CD8-positive, alpha-beta memory T cell (primary cell): ENCODE data around the gene PLEK. TPM values are rescaled to one million over a fixed set of nuclear protein-coding genes. Genes with fewer than 3 reads are reported as not detected.
"Not testable (repeated sequence)": the region's sequence is repeated elsewhere in the genome, so short reads cannot be mapped to it uniquely, and the experiment has no call there.

Experiments used
- CTCF ChIA-PET: fragments of 350-600 bp; sonication (Branson Sonifier 250); formaldehyde crosslinking; loops from one replicate; lab custom pipeline; 2021; ENCODE audit warnings: antibody characterized with exemption; lab: Charles Lee
- POLR2A ChIA-PET: fragments of 350-600 bp; sonication (Branson Sonifier 250); formaldehyde crosslinking; loops from one replicate; lab custom pipeline; 2021; ENCODE audit warnings: antibody characterized with exemption; lab: Charles Lee
- DNase-seq, 5 donors: peaks; one replicate each; pipeline versions ENCODE4 v3.0.0 to v3.0.0-alpha.2; 2020 to 2022; ENCODE audit warnings: mixed read lengths in 1 of 5
- H3K27ac ChIP-seq: one replicate; pipeline ENCODE4 v1.7.0; 2013; ENCODE audit warnings: low read depth, mild to moderate bottlenecking, low read length, moderate library complexity
- H3K27me3 ChIP-seq: 2 replicates; pipeline ENCODE4 v1.7.0; 2013; ENCODE audit warnings: low read length, mild to moderate bottlenecking; ENCODE audit not compliant: insufficient read depth, poor library complexity, severe bottlenecking
- H3K36me3 ChIP-seq: 2 replicates; pipeline ENCODE4 v1.7.0; 2013; ENCODE audit warnings: mild to moderate bottlenecking, low read length, moderate library complexity; ENCODE audit not compliant: insufficient read depth
- H3K4me1 ChIP-seq: 2 replicates; pipeline ENCODE4 v1.7.0; 2013; ENCODE audit warnings: mild to moderate bottlenecking, low read length, moderate library complexity; ENCODE audit not compliant: insufficient read depth
- H3K4me3 ChIP-seq: 2 replicates; pipeline ENCODE4 v1.7.0; 2013; ENCODE audit warnings: mild to moderate bottlenecking, low read length
- H3K9me3 ChIP-seq: 2 replicates; pipeline ENCODE4 v1.7.0; 2013; ENCODE audit warnings: mild to moderate bottlenecking, low read length
- H3K27ac Mint-ChIP-seq, 8 donors: one replicate each; pipeline ENCODE4 v1.8.0; 2020 to 2021; ENCODE audit warnings: mixed read lengths in 8 of 8, mild to moderate bottlenecking in 6 of 8, inconsistent platforms in 3 of 8, moderate library complexity in 3 of 8
- H3K27me3 Mint-ChIP-seq, 2 donors: one replicate each; pipeline ENCODE4 v1.8.0; 2020 to 2021; ENCODE audit warnings: mixed read lengths in 2 of 2, mild to moderate bottlenecking in 1 of 2, moderate library complexity in 1 of 2
- H3K36me3 Mint-ChIP-seq, 3 donors: one replicate each; pipeline ENCODE4 v1.8.0; 2020 to 2021; ENCODE audit warnings: mixed read lengths in 3 of 3, inconsistent platforms in 1 of 3, mild to moderate bottlenecking in 1 of 3
- H3K4me1 Mint-ChIP-seq, 3 donors: one replicate each; pipeline ENCODE4 v1.8.0; 2020 to 2021; ENCODE audit warnings: mixed read lengths in 3 of 3, inconsistent platforms in 1 of 3, mild to moderate bottlenecking in 1 of 3
- H3K4me3 Mint-ChIP-seq, 7 donors: one replicate each; pipeline ENCODE4 v1.8.0; 2020 to 2021; ENCODE audit warnings: mixed read lengths in 7 of 7, mild to moderate bottlenecking in 6 of 7, moderate library complexity in 4 of 7, inconsistent platforms in 2 of 7
- H3K9me3 Mint-ChIP-seq, 5 donors: one replicate each; pipeline ENCODE4 v1.8.0; 2020 to 2022; ENCODE audit warnings: mixed read lengths in 5 of 5, mild to moderate bottlenecking in 3 of 5, moderate library complexity in 2 of 5, inconsistent platforms in 1 of 5
- polyA plus RNA-seq: library from polyadenylated mRNA; unstranded; fragments of 300-500 nt; fragmentation: Illumina TruSeq; gene quantifications from one replicate; pipeline ENCODE4 v1.2.3, GENCODE V29; 2021
- total RNA-seq, 2 experiments: library from RNA; stranded (reverse); gene quantifications; one replicate each; pipeline ENCODE4 v1.2.3, GENCODE V29; 2021

The PLEK gene
- total and polyA plus RNA-seq, 3 experiments from 2014 or later, result 21.3 to 135 (median 23.0) TPM

- H3K4me3 Mint-ChIP-seq, result no peak overlapping the region
- peaks cover 0 to 2% (median 0%) of the 10 kb centered on the region in 3 donors for H3K36me3 Mint-ChIP-seq
- H3K27ac ChIP-seq, result no peak overlapping the region
- no peaks in the 10 kb centered on the region for H3K9me3 ChIP-seq
- no peak for DNase-seq
- H3K27me3 ChIP-seq, result no peaks in the 10 kb centered on the region
- no peak overlapping the region for H3K27ac Mint-ChIP-seq
- CTCF ChIA-PET, result interaction anchor here (1.5 kb wide), 1 partner anchor 13 kb away, joined by 4 read pairs; no protein-coding TSS in a partner anchor
- H3K27me3 Mint-ChIP-seq, result peaks cover 0 to 2% of the 10 kb centered on the region in 2 donors
- no peak overlapping the region for H3K4me3 ChIP-seq
- POLR2A ChIA-PET, result no interaction called here
- H3K4me1 Mint-ChIP-seq, result peaks cover 24 to 53% (median 42%) of the 10 kb centered on the region in 3 donors
- no peaks in the 10 kb centered on the region for H3K9me3 Mint-ChIP-seq
- peaks cover 3% of the 10 kb centered on the region for H3K4me1 ChIP-seq
- no peaks in the 10 kb centered on the region for H3K36me3 ChIP-seq
These were observed 70.5 kb downstream of the PLEK start for GRCh38 chr2:68435615-68436014.

GRCh38 chr2:68436270-68436669 lies 71.2 kb downstream of the PLEK start:
- Mint-ChIP-seq H3K9me3 (no peaks in the 10 kb centered on the region), H3K27ac (peak overlapping the region in 4 of 8 donors; percentile 20 to 74 (median 36)), H3K4me1 (peaks cover 30 to 60% (median 49%) of the 10 kb centered on the region in 3 donors), H3K4me3 (no peak overlapping the region), H3K27me3 (peaks cover 0 to 2% of the 10 kb centered on the region in 2 donors), H3K36me3 (peaks cover 0 to 2% (median 0%) of the 10 kb centered on the region in 3 donors)
- H3K27ac ChIP-seq, result no peak overlapping the region
- DNase-seq, result no peak
- CTCF ChIA-PET, result interaction anchor here (1.1 to 1.5 kb wide), 2 partner anchors 9 to 12 kb away, joined by 3 to 4 read pairs; no protein-coding TSS in a partner anchor
- no peaks in the 10 kb centered on the region for H3K9me3 ChIP-seq
- H3K36me3 ChIP-seq, result no peaks in the 10 kb centered on the region
- no peak overlapping the region for H3K4me3 ChIP-seq
- H3K27me3 ChIP-seq, result no peaks in the 10 kb centered on the region
- peaks cover 9% of the 10 kb centered on the region for H3K4me1 ChIP-seq
- POLR2A ChIA-PET, result interaction anchor here (0.7 kb wide), 1 partner anchor 54 kb away, joined by 3 read pairs; no protein-coding TSS in a partner anchor

GRCh38 chr2:68438455-68439303 lies 73.6 kb downstream of the PLEK start:
- Mint-ChIP-seq H3K4me1 (peaks cover 30 to 57% (median 47%) of the 10 kb centered on the region in 3 donors), H3K9me3 (no peaks in the 10 kb centered on the region), H3K4me3 (no peak overlapping the region), H3K27ac (peak overlapping the region; percentile 25 to 94 (median 49)), H3K36me3 (no peaks in the 10 kb centered on the region), H3K27me3 (peaks cover 0 to 2% of the 10 kb centered on the region in 2 donors)
- Histone ChIP-seq H3K4me3 (no peak overlapping the region), H3K4me1 (peaks cover 13% of the 10 kb centered on the region), H3K27me3 (no peaks in the 10 kb centered on the region), H3K36me3 (no peaks in the 10 kb centered on the region), H3K27ac (no peak overlapping the region), H3K9me3 (no peaks in the 10 kb centered on the region)
- ChIA-PET CTCF (interaction anchor here (1.0 to 4.5 kb wide), 6 partner anchors 11 to 155 kb away, joined by 5 to 37 read pairs (median 14); partner anchors contain the start of gene PLEK), POLR2A (interaction anchor here (0.6 kb wide), 1 partner anchor 73 kb away, joined by 3 read pairs; the partner anchor contains the start of gene PLEK)
- DNase-seq, result no peak

- Mint-ChIP-seq H3K4me3 (peak overlapping the region; percentile 5 to 82 (median 75)), H3K27ac (peak overlapping the region; percentile 90 to 99 (median 97)), H3K9me3 (no peaks in the 10 kb centered on the region), H3K27me3 (peaks cover 0 to 2% of the 10 kb centered on the region in 2 donors), H3K36me3 (no peaks in the 10 kb centered on the region), H3K4me1 (peaks cover 27 to 39% (median 36%) of the 10 kb centered on the region in 3 donors)
- H3K4me1 ChIP-seq, result peaks cover 13% of the 10 kb centered on the region
- ChIA-PET POLR2A (interaction anchor here (0.6 to 1.6 kb wide), 5 partner anchors 14 to 271 kb away, joined by 4 to 8 read pairs (median 5); no protein-coding TSS in a partner anchor), CTCF (interaction anchor here (0.8 to 4.5 kb wide), 37 partner anchors 10 to 319 kb away, joined by 3 to 37 read pairs (median 5); partner anchors contain the start of genes CNRIP1, PLEK and PNO1)
- peak; percentile 71 to 90 (median 81) for DNase-seq
- no peaks in the 10 kb centered on the region for H3K36me3 ChIP-seq
- H3K27me3 ChIP-seq, result no peaks in the 10 kb centered on the region
- no peaks in the 10 kb centered on the region for H3K9me3 ChIP-seq
- H3K4me3 ChIP-seq, result no peak overlapping the region
- peak overlapping the region; percentile 41 for H3K27ac ChIP-seq
These were observed 76.3 kb downstream of the PLEK start for GRCh38 chr2:68441179-68441993.

GRCh38 chr2:68441994-68442322 lies 76.9 kb downstream of the PLEK start:
- peaks cover 13% of the 10 kb centered on the region for H3K4me1 ChIP-seq
- H3K4me1 Mint-ChIP-seq, result peaks cover 27 to 36% (median 35%) of the 10 kb centered on the region in 3 donors
- no peak overlapping the region for H3K4me3 ChIP-seq
- H3K9me3 ChIP-seq, result no peaks in the 10 kb centered on the region
- no peaks in the 10 kb centered on the region for H3K27me3 ChIP-seq
- H3K4me3 Mint-ChIP-seq, result no peak overlapping the region
- H3K9me3 Mint-ChIP-seq, result peaks cover 0 to 2% (median 0%) of the 10 kb centered on the region in 5 donors
- DNase-seq, result no peak
- POLR2A ChIA-PET, result interaction anchor here (1.5 to 1.6 kb wide), 2 partner anchors 30 to 76 kb away, joined by 4 to 6 read pairs; no protein-coding TSS in a partner anchor
- CTCF ChIA-PET, result interaction anchor here (0.8 to 4.5 kb wide), 30 partner anchors 10 to 320 kb away, joined by 3 to 37 read pairs (median 6); partner anchors contain the start of genes CNRIP1, PLEK and PNO1
- H3K27ac ChIP-seq, result no peak overlapping the region
- peak overlapping the region in 2 of 8 donors; percentile 93 to 97 for H3K27ac Mint-ChIP-seq
- no peaks in the 10 kb centered on the region for H3K36me3 ChIP-seq
- peaks cover 0 to 2% of the 10 kb centered on the region in 2 donors for H3K27me3 Mint-ChIP-seq
- no peaks in the 10 kb centered on the region for H3K36me3 Mint-ChIP-seq

- CTCF ChIA-PET, result not testable (repeated sequence)
- H3K9me3 Mint-ChIP-seq, result peaks cover 0 to 13% (median 5%) of the 10 kb centered on the region in 5 donors
These were observed 81.3 kb downstream of the PLEK start for GRCh38 chr2:68446425-68446824.

More at GRCh38 chr2:68446425-68446824, 81.3 kb downstream of the PLEK start:
- H3K36me3 Mint-ChIP-seq, H3K4me1 Mint-ChIP-seq, H3K9me3 ChIP-seq, H3K4me3 Mint-ChIP-seq, H3K27me3 ChIP-seq, H3K36me3 ChIP-seq, H3K27ac ChIP-seq, H3K4me1 ChIP-seq, H3K27me3 Mint-ChIP-seq, H3K27ac Mint-ChIP-seq, POLR2A ChIA-PET, H3K4me3 ChIP-seq, DNase-seq: not testable (repeated sequence)
